ENCODE results near the gene RGR.

Gene RGR

DNA sequence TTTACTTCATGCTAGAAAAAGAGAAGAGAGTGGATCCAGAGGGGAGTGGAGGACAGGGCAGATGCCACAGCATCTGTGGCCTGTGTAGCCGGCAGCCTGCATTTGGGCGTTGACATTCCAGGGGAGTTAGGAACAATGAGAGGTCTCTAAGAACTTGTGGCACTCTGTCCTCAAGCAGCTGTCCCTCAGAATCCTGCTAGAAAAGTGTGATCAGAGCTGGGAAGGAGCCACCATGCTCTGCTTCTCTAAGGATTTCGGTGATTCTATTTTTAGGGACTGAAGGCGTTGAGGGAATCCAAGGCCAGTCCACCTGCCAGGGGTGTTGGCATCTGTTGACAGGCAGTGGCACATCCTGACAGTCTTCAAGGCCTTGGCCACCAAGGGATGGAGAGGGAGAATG, 27.1 kb upstream of the RGR start:
- H3K27ac ChIP-seq (ENCODE audit: low read depth, low read length), result no peak overlapping the region
- H3K36me3 ChIP-seq (ENCODE audit: insufficient read depth, low read length), result no peaks in the 10 kb centered on the region
- no peaks in the 10 kb centered on the region for H3K4me1 ChIP-seq (ENCODE audit: control insufficient read depth, insufficient read depth, low read length, unreplicated experiment)
- H3K79me2 ChIP-seq (ENCODE audit: control insufficient read depth, insufficient read depth, low read length, unreplicated experiment), result no peaks in the 10 kb centered on the region
- H3K27me3 ChIP-seq (ENCODE audit: insufficient read depth, low read length), result peaks cover 81% of the 10 kb centered on the region
- no peak overlapping the region for H3K4me3 ChIP-seq (ENCODE audit: low read depth, low read length)
- H2AFZ ChIP-seq (ENCODE audit: low read length, unreplicated experiment), result no peak overlapping the region

DNA sequence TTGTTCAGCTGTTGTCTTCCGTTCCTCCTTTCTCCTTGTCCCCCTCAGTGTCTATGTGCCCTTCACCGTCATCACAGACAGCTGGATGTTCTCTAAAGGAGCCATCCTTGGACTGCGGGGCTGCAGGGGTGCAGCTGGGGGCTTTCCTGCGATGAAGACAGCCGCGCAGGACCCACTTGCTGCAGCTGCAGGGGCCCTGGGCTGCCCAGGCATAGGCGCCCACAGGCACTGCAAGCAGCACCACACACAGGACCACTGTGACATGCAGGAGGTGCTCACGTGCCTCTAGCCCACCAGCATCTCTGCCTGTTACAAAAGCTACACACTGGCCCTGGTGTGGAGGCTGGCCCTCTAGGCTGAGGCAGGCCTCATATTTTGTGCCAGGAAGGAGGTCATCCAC, 22.9 kb upstream of the RGR start:
- H3K79me2 ChIP-seq (ENCODE audit: control insufficient read depth, insufficient read depth, low read length, unreplicated experiment), result no peaks in the 10 kb centered on the region
- H3K27me3 ChIP-seq (ENCODE audit: insufficient read depth, low read length), result peaks cover 78% of the 10 kb centered on the region
- H3K4me3 ChIP-seq (ENCODE audit: low read depth, low read length), result no peak overlapping the region

DNA sequence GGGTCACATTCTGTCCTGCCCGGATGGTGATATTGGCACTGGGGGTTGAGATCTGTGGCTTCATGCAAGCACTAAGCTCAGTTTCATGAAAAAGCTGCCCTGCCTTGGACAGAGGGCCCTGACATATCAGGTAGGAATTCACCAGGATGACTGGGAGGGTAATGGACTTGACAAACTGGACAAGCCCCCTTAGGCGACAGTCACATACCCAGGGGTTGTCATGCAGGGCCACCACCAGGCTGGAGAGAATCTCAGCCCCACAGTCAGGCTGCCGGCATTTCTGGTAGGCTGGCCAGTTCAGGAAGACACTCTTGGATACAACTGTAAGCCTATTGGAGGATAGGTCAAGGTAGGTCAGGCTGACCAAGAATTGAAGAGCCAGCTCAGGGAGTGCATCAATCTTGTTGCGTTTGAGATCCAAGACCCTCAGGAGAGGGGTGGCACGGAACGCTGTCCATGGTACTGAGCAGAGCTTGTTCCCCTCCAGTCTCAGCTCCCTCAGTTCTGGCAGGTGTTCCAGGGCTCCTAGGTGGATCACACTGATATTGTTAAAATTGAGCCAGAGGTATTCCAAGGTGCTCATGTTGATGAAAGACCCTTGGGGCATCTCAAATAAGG, 20.3 kb upstream of the RGR start:
- Histone ChIP-seq H3K27me3 (ENCODE audit: insufficient read depth, low read length) (peaks cover 85% of the 10 kb centered on the region), H3K4me1 (ENCODE audit: control insufficient read depth, insufficient read depth, low read length, unreplicated experiment) (no peaks in the 10 kb centered on the region), H3K4me3 (ENCODE audit: low read depth, low read length) (no peak overlapping the region), H3K27ac (ENCODE audit: low read depth, low read length) (no peak overlapping the region), H3K36me3 (ENCODE audit: insufficient read depth, low read length) (no peaks in the 10 kb centered on the region), H3K79me2 (ENCODE audit: control insufficient read depth, insufficient read depth, low read length, unreplicated experiment) (no peaks in the 10 kb centered on the region), H2AFZ (ENCODE audit: low read length, unreplicated experiment) (no peak overlapping the region)

More for the DNA sequence above, 22.9 kb upstream of the RGR start:
- Histone ChIP-seq H3K4me1 (ENCODE audit: control insufficient read depth, insufficient read depth, low read length, unreplicated experiment) (no peaks in the 10 kb centered on the region), H2AFZ (ENCODE audit: low read length, unreplicated experiment) (no peak overlapping the region), H3K27ac (ENCODE audit: low read depth, low read length) (no peak overlapping the region), H3K36me3 (ENCODE audit: insufficient read depth, low read length) (no peaks in the 10 kb centered on the region)

DNA sequence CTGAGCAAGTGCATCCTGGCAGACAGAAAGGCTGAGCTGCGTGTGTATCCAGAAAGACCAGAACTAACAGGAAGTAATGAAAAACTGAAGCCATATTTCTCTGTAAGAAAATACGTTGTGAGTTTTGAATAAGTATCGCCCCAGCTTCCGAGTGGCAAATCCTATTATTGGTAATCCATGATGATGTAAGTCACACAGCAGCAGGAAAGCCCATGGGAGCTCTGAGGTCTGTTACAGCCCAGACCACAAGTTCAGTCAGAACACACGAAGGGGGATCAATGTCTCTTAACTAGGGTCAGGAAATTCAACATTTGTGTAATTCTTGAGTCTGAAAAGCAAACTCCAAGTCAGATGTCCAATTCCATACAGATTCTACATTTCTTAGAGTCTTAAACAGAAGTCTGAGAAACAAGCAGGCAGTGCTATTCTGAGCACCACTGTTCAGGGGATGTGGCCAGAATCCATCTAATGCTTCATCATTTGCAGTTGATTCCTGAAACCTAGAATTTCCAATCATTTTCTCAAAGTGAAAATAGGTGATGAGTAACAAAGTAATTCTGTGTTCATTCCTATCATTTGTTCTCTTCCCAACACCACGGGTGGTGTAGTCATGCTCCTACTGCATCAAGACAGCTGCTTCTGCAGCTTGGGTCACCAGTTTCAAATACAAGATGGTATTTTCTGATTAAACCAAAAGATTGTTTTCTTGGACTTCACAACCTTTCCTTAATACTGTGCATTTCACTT, 19.3 kb upstream of the RGR start, which contains the start of gene LRIT2:
Gene LRIT2, minus strand, starts transcription at position 118 of the 747 bp plus-strand sequence. Its CDS starts 24 bp downstream, at position 94.
- H3K36me3 ChIP-seq (ENCODE audit: insufficient read depth, low read length), result no peaks in the 10 kb centered on the region
- H3K4me3 ChIP-seq (ENCODE audit: low read depth, low read length), result no peak within 1 kb of the TSS
- H3K27me3 ChIP-seq (ENCODE audit: insufficient read depth, low read length), result peaks cover 86% of the 10 kb centered on the region
- H3K27ac ChIP-seq (ENCODE audit: low read depth, low read length), result no peak within 1 kb of the TSS
- H2AFZ ChIP-seq (ENCODE audit: low read length, unreplicated experiment), result no peak within 1 kb of the TSS
- H3K79me2 ChIP-seq (ENCODE audit: control insufficient read depth, insufficient read depth, low read length, unreplicated experiment), result no peaks in the 10 kb centered on the region
- H3K4me1 ChIP-seq (ENCODE audit: control insufficient read depth, insufficient read depth, low read length, unreplicated experiment), result no peaks in the 10 kb centered on the region

DNA sequence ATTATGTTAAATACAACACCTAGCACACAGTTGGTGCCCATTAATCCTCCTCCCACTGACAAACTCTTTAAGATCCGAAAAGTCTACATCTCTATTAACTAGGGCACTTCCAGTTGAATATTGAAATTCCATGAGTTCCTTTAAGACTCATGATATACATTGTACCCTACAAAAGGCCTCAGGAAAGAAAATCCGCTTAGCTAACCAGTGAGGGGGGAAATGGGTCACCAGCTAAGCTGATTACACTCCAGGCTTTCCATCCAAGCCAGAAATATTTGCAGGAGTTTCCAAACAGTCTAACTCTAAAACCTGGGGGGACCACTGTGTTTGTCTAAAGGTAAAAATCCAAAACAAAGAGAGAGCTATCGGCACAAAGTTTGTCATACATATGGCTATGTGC, 18.2 kb upstream of the RGR start:
- Histone ChIP-seq H3K36me3 (ENCODE audit: insufficient read depth, low read length) (no peaks in the 10 kb centered on the region), H3K79me2 (ENCODE audit: control insufficient read depth, insufficient read depth, low read length, unreplicated experiment) (no peaks in the 10 kb centered on the region), H3K27ac (ENCODE audit: low read depth, low read length) (no peak overlapping the region), H3K4me3 (ENCODE audit: low read depth, low read length) (no peak overlapping the region), H3K4me1 (ENCODE audit: control insufficient read depth, insufficient read depth, low read length, unreplicated experiment) (no peaks in the 10 kb centered on the region), H3K27me3 (ENCODE audit: insufficient read depth, low read length) (peaks cover 86% of the 10 kb centered on the region), H2AFZ (ENCODE audit: low read length, unreplicated experiment) (no peak overlapping the region)

DNA sequence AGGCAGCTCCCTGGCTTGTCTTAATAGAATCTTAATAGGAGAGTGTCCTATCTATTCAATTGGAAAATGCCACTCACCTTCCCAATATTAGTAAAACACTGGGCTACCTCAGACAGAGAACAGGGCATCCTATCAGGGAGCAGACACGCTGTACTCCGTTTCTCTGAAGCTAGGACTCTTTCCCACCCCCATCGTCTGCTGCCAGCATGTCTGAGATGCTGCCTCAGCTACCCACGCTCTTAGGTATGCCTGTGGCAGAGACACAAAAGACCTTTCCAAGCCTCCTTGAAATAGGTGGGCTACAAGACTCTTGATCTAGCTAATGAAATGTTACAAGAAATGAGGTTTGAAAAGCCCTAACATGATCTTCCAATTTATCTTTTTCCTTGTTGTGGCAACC, 17.0 kb upstream of the RGR start:
- no peaks in the 10 kb centered on the region for H3K36me3 ChIP-seq (ENCODE audit: insufficient read depth, low read length)
- H3K79me2 ChIP-seq (ENCODE audit: control insufficient read depth, insufficient read depth, low read length, unreplicated experiment), result no peaks in the 10 kb centered on the region
- no peaks in the 10 kb centered on the region for H3K4me1 ChIP-seq (ENCODE audit: control insufficient read depth, insufficient read depth, low read length, unreplicated experiment)
- H3K27ac ChIP-seq (ENCODE audit: low read depth, low read length), result no peak overlapping the region
- peaks cover 84% of the 10 kb centered on the region for H3K27me3 ChIP-seq (ENCODE audit: insufficient read depth, low read length)
- no peak overlapping the region for H3K4me3 ChIP-seq (ENCODE audit: low read depth, low read length)
- no peak overlapping the region for H2AFZ ChIP-seq (ENCODE audit: low read length, unreplicated experiment)

DNA sequence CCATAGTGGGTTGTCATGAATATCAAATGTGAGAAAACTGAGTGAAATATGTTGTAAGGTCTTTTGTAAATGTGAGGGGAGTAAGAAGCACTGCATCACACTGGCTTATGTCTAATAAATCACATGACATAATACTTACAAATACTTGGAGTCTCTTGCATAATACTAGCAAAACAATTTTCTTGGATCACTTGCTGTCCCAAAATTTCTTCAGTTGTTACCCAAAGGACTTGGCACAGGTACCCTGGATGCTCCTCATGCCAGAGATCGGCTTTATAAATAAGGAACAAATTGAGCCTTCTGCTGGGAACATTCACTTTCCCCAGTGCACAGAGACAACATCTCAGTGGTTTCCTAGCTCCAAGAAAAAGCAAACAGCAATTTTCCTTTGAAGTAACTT, 14.5 kb upstream of the RGR start:
- H3K36me3 ChIP-seq (ENCODE audit: insufficient read depth, low read length), result no peaks in the 10 kb centered on the region
- H3K4me1 ChIP-seq (ENCODE audit: control insufficient read depth, insufficient read depth, low read length, unreplicated experiment), result no peaks in the 10 kb centered on the region
- H3K4me3 ChIP-seq (ENCODE audit: low read depth, low read length), result no peak overlapping the region
- no peaks in the 10 kb centered on the region for H3K79me2 ChIP-seq (ENCODE audit: control insufficient read depth, insufficient read depth, low read length, unreplicated experiment)
- no peak overlapping the region for H2AFZ ChIP-seq (ENCODE audit: low read length, unreplicated experiment)
- H3K27me3 ChIP-seq (ENCODE audit: insufficient read depth, low read length), result peaks cover 83% of the 10 kb centered on the region
- H3K27ac ChIP-seq (ENCODE audit: low read depth, low read length), result no peak overlapping the region

DNA sequence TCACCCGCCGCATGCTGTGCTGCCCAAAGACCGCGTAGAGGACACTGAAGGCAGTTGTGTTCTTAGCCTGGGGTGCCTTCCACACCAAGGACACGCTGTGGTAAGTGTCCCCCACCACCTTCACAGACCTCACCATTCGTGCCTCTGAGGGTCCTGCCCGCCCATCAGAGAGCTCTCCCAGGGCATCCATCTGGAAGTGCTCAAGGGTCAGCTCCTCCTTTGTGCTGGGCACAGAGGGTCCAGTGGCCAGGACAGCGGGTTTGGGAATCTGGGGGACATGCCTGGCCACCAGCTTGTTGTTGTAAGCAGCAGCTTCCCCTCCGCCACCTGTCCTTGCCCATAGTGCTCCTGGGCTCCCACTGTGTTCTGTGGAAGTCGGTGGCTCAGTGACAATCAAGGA, 12.5 kb upstream of the RGR start:
- Histone ChIP-seq H3K36me3 (ENCODE audit: insufficient read depth, low read length) (no peaks in the 10 kb centered on the region), H3K79me2 (ENCODE audit: control insufficient read depth, insufficient read depth, low read length, unreplicated experiment) (no peaks in the 10 kb centered on the region), H2AFZ (ENCODE audit: low read length, unreplicated experiment) (no peak overlapping the region), H3K4me3 (ENCODE audit: low read depth, low read length) (no peak overlapping the region), H3K27ac (ENCODE audit: low read depth, low read length) (no peak overlapping the region), H3K4me1 (ENCODE audit: control insufficient read depth, insufficient read depth, low read length, unreplicated experiment) (no peaks in the 10 kb centered on the region), H3K27me3 (ENCODE audit: insufficient read depth, low read length) (peaks cover 76% of the 10 kb centered on the region)

DNA sequence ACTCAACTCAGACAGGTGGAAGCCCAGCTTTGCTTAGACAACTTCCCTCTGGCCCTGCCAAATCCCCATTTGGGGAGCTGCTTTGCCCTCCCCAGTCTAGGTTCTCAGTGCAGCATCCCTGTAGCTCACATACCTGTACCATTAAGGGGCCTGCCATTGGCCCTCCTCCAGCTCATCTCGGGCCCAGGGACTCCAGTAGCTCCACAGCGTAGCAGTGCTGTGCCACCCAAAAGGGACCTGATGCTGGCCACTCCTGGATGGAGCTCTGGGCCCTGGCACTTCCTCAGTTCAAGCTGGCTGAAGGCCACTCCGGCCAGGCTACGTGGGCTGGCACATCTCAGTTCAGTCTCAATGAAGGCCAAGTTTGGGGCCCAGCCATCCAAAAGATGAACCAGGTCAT, 10.9 kb upstream of the RGR start:
- Histone ChIP-seq H3K79me2 (ENCODE audit: control insufficient read depth, insufficient read depth, low read length, unreplicated experiment) (no peaks in the 10 kb centered on the region), H3K36me3 (ENCODE audit: insufficient read depth, low read length) (no peaks in the 10 kb centered on the region), H3K4me3 (ENCODE audit: low read depth, low read length) (no peak overlapping the region), H3K27me3 (ENCODE audit: insufficient read depth, low read length) (peaks cover 73% of the 10 kb centered on the region), H3K4me1 (ENCODE audit: control insufficient read depth, insufficient read depth, low read length, unreplicated experiment) (no peaks in the 10 kb centered on the region), H3K27ac (ENCODE audit: low read depth, low read length) (no peak overlapping the region), H2AFZ (ENCODE audit: low read length, unreplicated experiment) (no peak overlapping the region)

DNA sequence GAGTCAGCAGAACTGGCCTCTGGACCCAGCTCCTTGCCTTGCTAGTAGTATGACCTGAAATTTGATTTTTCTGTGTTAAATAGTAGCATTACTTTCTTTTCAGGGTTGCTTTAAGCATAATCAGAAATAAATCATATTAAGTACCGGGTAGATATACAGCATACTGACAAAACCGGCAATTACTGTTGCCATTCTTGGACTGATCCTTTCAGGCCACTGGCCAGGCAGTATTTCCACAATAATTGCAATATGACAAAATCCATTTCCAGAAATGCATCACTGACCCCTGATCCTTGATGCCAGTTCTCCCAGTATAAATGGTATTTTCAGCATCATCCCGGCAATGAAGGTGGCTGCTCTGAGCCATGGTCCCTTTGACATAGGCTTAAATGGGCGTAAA, 10.4 kb upstream of the RGR start:
- H2AFZ ChIP-seq (ENCODE audit: low read length, unreplicated experiment), result no peak overlapping the region
- H3K27me3 ChIP-seq (ENCODE audit: insufficient read depth, low read length), result peaks cover 73% of the 10 kb centered on the region
- no peak overlapping the region for H3K27ac ChIP-seq (ENCODE audit: low read depth, low read length)
- no peaks in the 10 kb centered on the region for H3K4me1 ChIP-seq (ENCODE audit: control insufficient read depth, insufficient read depth, low read length, unreplicated experiment)
- no peak overlapping the region for H3K4me3 ChIP-seq (ENCODE audit: low read depth, low read length)
- no peaks in the 10 kb centered on the region for H3K36me3 ChIP-seq (ENCODE audit: insufficient read depth, low read length)
- no peaks in the 10 kb centered on the region for H3K79me2 ChIP-seq (ENCODE audit: control insufficient read depth, insufficient read depth, low read length, unreplicated experiment)

DNA sequence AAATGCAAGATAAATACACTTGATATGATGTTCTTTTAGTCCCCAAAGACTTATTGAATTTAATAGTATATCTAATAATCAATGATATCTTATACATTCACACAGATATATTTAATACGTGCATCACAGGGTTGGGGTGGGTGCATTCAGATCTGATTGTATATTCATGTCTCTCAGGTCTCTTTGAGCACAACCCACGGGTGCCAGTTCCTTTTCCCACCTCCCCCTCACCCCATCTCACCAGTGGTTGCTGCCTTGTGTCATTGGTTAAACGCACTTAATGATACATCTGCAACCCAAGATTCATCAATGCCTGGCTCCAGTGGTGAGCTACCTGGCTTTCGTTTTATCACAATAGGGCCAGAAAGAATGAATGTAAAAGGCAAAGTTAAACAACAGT, 9.8 kb upstream of the RGR start:
- H2AFZ ChIP-seq (ENCODE audit: low read length, unreplicated experiment), result no peak overlapping the region
- H3K79me2 ChIP-seq (ENCODE audit: control insufficient read depth, insufficient read depth, low read length, unreplicated experiment), result no peaks in the 10 kb centered on the region
- H3K36me3 ChIP-seq (ENCODE audit: insufficient read depth, low read length), result no peaks in the 10 kb centered on the region
- no peak overlapping the region for H3K4me3 ChIP-seq (ENCODE audit: low read depth, low read length)
- no peaks in the 10 kb centered on the region for H3K4me1 ChIP-seq (ENCODE audit: control insufficient read depth, insufficient read depth, low read length, unreplicated experiment)
- H3K27ac ChIP-seq (ENCODE audit: low read depth, low read length), result no peak overlapping the region
- H3K27me3 ChIP-seq (ENCODE audit: insufficient read depth, low read length), result peaks cover 73% of the 10 kb centered on the region

Data from ACC112 (cell line).